Prostate gland (tissue), 2 donors: ENCODE results near the gene XCR1. TPM values are rescaled to one million over a fixed set of nuclear protein-coding genes. Genes with fewer than 3 reads are reported as not detected.

ENCODE experiments used
- DNase-seq: peaks from one replicate; pipeline ENCODE4 v3.0.0-alpha.2; 2019; ENCODE audit warnings: low spot score
- H3K27ac ChIP-seq, 2 donors: fragments of 200-600 bp; sonication (generic); 2 replicates each; pipeline ENCODE4 v1.5.1; 2017 to 2019
- H3K27me3 ChIP-seq: fragments of 200-600 bp; sonication (generic); replicated peaks from 2 replicates; pipeline ENCODE4 v1.5.1; 2019; ENCODE audit not compliant: insufficient read depth
- H3K36me3 ChIP-seq, 2 donors: fragments of 200-600 bp; sonication (generic); 1 replicate in 1 of 2; 2 replicates in 1 of 2; pipeline versions ENCODE4 v1.5.1 to v1.8.1; 2017 to 2019
- H3K4me1 ChIP-seq: fragments of 200-600 bp; sonication (generic); replicated peaks from 2 replicates; pipeline ENCODE4 v1.5.1; 2019
- H3K4me3 ChIP-seq, 2 donors: fragments of 200-600 bp; sonication (generic); 2 replicates each; pipeline ENCODE4 v1.5.1; 2017 to 2019
- H3K9me3 ChIP-seq: fragments of 200-600 bp; sonication (generic); 2 replicates; pipeline ENCODE4 v1.5.1; 2017
- POLR2A ChIP-seq: fragments of 450-650 bp; IDR thresholded peaks from one replicate; pipeline ENCODE4 v1.6.1; 2016; ENCODE audit warnings: antibody characterized with exemption, mild to moderate bottlenecking
- POLR2AphosphoS5 ChIP-seq: sonication (generic); formaldehyde crosslinking; IDR thresholded peaks from one replicate; pipeline ENCODE4 v1.6.1; 2017; ENCODE audit warnings: antibody characterized with exemption
- WGBS: methylation state at CpG from one replicate; pipeline ENCODE4 v1.1.5; 2018; 5-methylcytosine and 5-hydroxymethylcytosine counted together
- intact Hi-C: fragments of 100-400 bp; cut with DNase I; formaldehyde crosslinking; loops from one replicate; pipeline ENCODE4 v1.14.2; 2022
- total RNA-seq, 2 donors: library from RNA; depleted of rRNA; stranded (reverse); fragments of >200 nt; gene quantifications; one replicate each; pipeline ENCODE4 v1.1.0, GENCODE V29; 2016
- TF ChIP-seq, protein P1 (sequence below), 4 experiments: fragments of 200-600 bp in 2 of 4; fragments of 450-650 bp in 2 of 4; sonication (generic) in 2 of 4; IDR thresholded peaks; 1 replicate in 3 of 4; 2 replicates in 1 of 4; pipeline ENCODE4 v1.5.1; 2016 to 2019; ENCODE audit warnings: antibody characterized with exemption in 4 of 4, mild to moderate bottlenecking in 2 of 4, moderate library complexity in 2 of 4

Gene XCR1
- total RNA-seq, 2 donors from 2014 or later = not detected

DNA sequence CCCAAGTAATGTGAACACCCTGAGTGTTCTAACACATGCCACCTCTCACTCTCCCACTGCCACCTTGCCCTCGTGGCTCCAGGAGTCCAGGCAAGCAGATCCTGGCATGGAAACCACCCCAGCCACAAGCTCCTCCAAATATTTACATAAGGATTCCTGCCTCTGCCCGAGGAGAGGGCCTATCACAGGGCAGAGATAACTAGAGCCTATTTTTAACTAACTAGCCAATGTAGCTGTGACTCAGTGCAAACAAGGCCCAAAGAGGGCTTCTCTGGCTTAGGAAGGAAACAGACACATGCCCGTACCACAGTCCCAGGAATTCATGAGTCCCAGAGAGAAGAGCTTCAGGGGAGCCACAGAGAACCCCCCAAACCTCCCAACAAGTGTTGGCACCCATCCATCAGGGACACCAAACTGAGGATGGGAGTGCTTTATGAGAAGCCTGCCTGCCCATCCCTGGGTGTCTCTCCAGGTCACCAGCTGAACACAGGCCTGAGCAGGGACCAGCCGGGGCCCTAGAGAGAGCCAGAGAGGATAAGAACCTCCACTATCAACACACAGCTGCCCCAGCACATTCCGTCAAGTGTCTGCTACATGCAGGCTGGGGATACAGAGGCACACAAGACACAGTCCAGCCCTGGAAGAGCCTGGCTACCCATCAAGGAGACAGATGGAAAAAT lies 40.8 kb downstream of the XCR1 start:
- 48% methylated on average over 5 of the region's 5 CpGs for WGBS
- TF ChIP-seq, protein P1, sequence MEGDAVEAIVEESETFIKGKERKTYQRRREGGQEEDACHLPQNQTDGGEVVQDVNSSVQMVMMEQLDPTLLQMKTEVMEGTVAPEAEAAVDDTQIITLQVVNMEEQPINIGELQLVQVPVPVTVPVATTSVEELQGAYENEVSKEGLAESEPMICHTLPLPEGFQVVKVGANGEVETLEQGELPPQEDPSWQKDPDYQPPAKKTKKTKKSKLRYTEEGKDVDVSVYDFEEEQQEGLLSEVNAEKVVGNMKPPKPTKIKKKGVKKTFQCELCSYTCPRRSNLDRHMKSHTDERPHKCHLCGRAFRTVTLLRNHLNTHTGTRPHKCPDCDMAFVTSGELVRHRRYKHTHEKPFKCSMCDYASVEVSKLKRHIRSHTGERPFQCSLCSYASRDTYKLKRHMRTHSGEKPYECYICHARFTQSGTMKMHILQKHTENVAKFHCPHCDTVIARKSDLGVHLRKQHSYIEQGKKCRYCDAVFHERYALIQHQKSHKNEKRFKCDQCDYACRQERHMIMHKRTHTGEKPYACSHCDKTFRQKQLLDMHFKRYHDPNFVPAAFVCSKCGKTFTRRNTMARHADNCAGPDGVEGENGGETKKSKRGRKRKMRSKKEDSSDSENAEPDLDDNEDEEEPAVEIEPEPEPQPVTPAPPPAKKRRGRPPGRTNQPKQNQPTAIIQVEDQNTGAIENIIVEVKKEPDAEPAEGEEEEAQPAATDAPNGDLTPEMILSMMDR (IDR thresholded peaks at IDR 0.05) = no peak
- TF ChIP-seq POLR2A = no peak
- TF ChIP-seq POLR2AphosphoS5 = peak; percentile 87
- peaks cover 36% of the 10 kb centered on the region for H3K4me1 ChIP-seq

DNA sequence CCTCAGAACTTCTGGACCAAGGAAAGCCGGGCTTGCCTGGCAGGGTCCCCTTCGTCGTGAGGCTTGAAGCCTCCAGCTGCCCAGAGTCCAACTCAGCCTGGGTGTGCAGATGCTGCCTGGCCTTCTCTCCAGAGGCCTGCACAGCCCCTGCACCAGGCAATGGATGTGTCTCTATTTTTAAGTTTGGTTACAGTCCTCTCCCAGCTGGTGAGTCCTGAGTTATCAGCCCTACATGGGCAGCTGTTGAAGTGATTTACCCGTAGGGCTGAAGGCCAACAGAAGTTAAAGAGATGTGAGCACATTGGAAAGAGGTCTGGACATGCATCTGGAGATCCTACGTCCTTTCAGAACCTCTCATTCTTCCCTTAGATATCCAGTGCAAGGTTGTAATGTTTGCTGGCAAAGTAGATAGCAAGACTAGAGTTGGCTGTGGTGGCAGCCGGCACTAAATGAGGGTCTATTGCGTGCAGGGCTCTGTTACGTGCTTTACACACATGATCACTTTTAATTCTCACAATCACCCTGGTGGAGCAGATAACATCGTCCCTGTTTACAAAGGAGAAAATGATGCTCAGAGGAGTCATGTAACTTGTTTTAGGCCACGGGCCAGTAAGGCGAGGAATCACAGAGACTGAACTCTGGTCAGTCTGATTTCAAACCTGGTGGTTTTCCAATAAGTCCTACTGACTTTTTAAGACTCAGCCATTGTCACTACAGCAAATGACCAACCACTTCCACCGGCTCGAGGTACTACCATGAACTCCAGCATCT lies 41.6 kb downstream of the XCR1 start:
- Histone ChIP-seq H3K4me3 (no peak overlapping the region), H3K4me1 (peaks cover 36% of the 10 kb centered on the region), H3K27me3 (no peaks in the 10 kb centered on the region), H3K36me3 (no peaks in the 10 kb centered on the region), H3K9me3 (no peaks in the 10 kb centered on the region), H3K27ac (peak overlapping the region; percentile 83 to 86)
- intact Hi-C loops = no loop called here
- no peak for DNase-seq
- TF ChIP-seq POLR2AphosphoS5 = no peak
- no peak for TF ChIP-seq POLR2A
- TF ChIP-seq, protein P1 (IDR thresholded peaks at IDR 0.05) = no peak
- 63% methylated on average over 13 of the region's 13 CpGs for WGBS

More for the DNA sequence above, 40.8 kb downstream of the XCR1 start:
- Histone ChIP-seq H3K27ac (peak overlapping the region; percentile 83 to 86), H3K27me3 (no peaks in the 10 kb centered on the region), H3K4me3 (no peak overlapping the region), H3K9me3 (no peaks in the 10 kb centered on the region), H3K36me3 (no peaks in the 10 kb centered on the region)
- intact Hi-C loops = no loop called here
- DNase-seq = peak; percentile 78

DNA sequence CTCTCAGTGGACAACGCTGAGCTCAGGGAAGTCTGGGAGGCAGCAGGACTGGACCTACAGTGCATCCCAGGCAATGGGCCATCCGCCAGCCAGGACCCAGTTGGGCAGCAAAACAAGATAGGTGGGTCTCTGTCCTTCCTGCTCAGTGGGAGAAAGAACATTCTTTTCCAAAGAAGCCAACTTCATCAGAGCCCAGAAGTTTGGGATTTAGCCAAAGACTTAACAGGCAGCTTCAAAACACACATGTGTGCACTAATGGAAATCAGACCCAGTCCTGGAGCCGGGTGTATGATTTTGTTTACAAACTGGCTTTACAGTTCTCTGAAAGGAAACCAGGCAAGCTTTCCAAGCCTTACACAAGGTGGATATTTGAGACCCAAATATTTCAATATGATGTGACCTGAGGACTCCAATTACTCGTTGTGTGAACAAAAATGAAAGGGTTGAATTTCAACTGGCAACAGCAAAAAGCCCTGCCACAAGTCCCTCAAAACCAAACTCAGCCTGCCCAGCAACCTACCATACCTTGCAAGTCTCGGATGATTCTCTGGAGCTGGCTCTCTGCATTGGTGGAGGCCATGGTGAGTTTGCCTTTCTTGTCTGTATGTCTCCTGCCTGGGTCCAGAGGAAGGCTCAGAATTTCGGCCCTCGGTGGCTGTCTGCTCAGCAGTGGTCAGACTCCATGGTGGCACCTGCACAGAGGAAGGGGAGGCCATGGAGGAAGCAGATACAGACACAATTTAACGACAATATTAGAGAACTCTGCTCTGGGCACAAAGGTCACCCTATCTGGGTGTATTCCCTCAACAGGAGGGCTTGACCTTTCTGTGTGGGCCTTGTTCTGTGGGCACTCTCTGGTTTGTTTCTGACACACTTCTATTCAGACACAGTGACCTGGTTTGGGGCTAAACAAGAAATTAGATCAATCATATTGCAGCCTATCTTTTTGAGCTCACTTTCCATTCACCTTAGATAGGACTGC lies 42.7 kb downstream of the XCR1 start:
- DNase-seq = peak; percentile 70
- WGBS = 39% methylated on average over 8 of the region's 8 CpGs
- peak; percentile 83 for TF ChIP-seq POLR2AphosphoS5
- TF ChIP-seq, protein P1 (IDR thresholded peaks at IDR 0.05) = no peak
- H3K9me3 ChIP-seq = no peaks in the 10 kb centered on the region
- no peaks in the 10 kb centered on the region for H3K36me3 ChIP-seq
- intact Hi-C loops = no loop called here
- peak overlapping the region; percentile 83 to 86 for H3K27ac ChIP-seq
- H3K4me3 ChIP-seq = no peak overlapping the region
- H3K4me1 ChIP-seq = peaks cover 36% of the 10 kb centered on the region
- H3K27me3 ChIP-seq = no peaks in the 10 kb centered on the region

DNA sequence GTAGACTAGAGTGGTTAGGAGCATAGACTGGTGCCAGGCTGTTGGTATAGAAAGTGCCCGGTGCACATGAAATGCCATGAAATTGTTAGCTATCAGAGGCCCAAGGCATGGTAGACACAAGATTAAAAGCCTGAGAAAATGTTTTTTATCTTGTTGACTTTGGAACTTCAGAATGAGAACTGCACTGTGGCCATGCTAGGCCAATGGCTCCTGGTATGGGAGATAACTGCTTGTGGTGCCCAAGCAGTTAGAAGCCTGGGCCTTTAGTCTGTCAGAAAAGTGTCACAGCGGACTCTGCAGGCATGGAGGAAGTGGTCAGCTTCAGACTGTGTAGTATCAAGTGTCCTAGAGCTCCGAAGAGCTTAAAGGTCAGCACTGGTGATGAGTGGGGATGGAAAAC lies 43.5 kb downstream of the XCR1 start:
- DNase-seq = no peak
- Histone ChIP-seq H3K9me3 (no peaks in the 10 kb centered on the region), H3K4me1 (peaks cover 36% of the 10 kb centered on the region), H3K27ac (peak overlapping the region; percentile 83 to 86), H3K27me3 (no peaks in the 10 kb centered on the region), H3K36me3 (no peaks in the 10 kb centered on the region), H3K4me3 (no peak overlapping the region)
- 65% methylated on average over 3 of the region's 3 CpGs for WGBS
- intact Hi-C loops = no loop called here
- TF ChIP-seq POLR2A = no peak
- TF ChIP-seq, protein P1 (IDR thresholded peaks at IDR 0.05) = no peak
